Ascending aorta (tissue), 2 donors: ENCODE measurements around the gene SLITRK3. TPM values are rescaled to one million over a fixed set of nuclear protein-coding genes. Genes with fewer than 3 reads are reported as not detected.

Experiments used
- DNase-seq, 2 donors: peaks; one replicate each; pipeline ENCODE4 v3.0.0-alpha.2; 2019; ENCODE audit warnings: low spot score in 2 of 2
- H3K27ac ChIP-seq, 2 donors: fragments of 200-600 bp; sonication (generic); one replicate each; pipeline ENCODE4 v1.5.1; 2016 to 2017; ENCODE audit warnings: mild to moderate bottlenecking in 1 of 2
- H3K27me3 ChIP-seq: fragments of 200-600 bp; sonication (generic); one replicate; pipeline ENCODE4 v1.5.1; 2017
- H3K36me3 ChIP-seq, 2 donors: fragments of 200-600 bp; sonication (generic); one replicate each; pipeline ENCODE4 v1.5.1; 2016
- H3K4me1 ChIP-seq, 2 donors: fragments of 200-600 bp; sonication (generic); one replicate each; pipeline ENCODE4 v1.5.1; 2016 to 2017; ENCODE audit warnings: mild to moderate bottlenecking in 1 of 2
- H3K4me3 ChIP-seq, 2 donors: fragments of 200-600 bp; sonication (generic); one replicate each; pipeline ENCODE4 v1.5.1; 2016 to 2017; ENCODE audit warnings: mild to moderate bottlenecking in 1 of 2
- H3K9me3 ChIP-seq, 2 donors: fragments of 200-600 bp; sonication (generic); one replicate each; pipeline ENCODE4 v1.5.1; 2016
- CTCF ChIP-seq, 3 experiments: fragments of 200-600 bp in 2 of 3; fragments of 450-650 bp in 1 of 3; sonication (generic) in 2 of 3; IDR thresholded peaks; one replicate each; pipeline ENCODE4 v1.5.1; 2016 to 2019; ENCODE audit warnings: antibody characterized with exemption in 3 of 3, mild to moderate bottlenecking in 1 of 3, moderate library complexity in 1 of 3
- intact Hi-C: fragments of 100-400 bp; cut with DNase I; formaldehyde crosslinking; loops from one replicate; pipeline ENCODE4 v1.15.1; 2023
- total RNA-seq: library from RNA; depleted of rRNA; stranded (reverse); fragments of >200 nt; gene quantifications from one replicate; pipeline ENCODE4 v1.1.0, GENCODE V29; 2016

Gene SLITRK3
- total RNA-seq, 1 donor from 2014 or later, result not detected

- Histone ChIP-seq H3K27ac (no peak overlapping the region), H3K36me3 (no peaks in the 10 kb centered on the region), H3K9me3 (no peaks in the 10 kb centered on the region), H3K4me1 (no peaks in the 10 kb centered on the region), H3K27me3 (no peaks in the 10 kb centered on the region), H3K4me3 (no peak overlapping the region)
- no peak for TF ChIP-seq CTCF (IDR thresholded peaks at IDR 0.05)
- DNase-seq, result no peak
- intact Hi-C loops, result no loop called here
Measured at GRCh38 chr3:165162883-165163282, 33.3 kb downstream of the SLITRK3 start.

- Histone ChIP-seq H3K27ac (no peak overlapping the region), H3K36me3 (no peaks in the 10 kb centered on the region), H3K4me1 (no peaks in the 10 kb centered on the region), H3K9me3 (no peaks in the 10 kb centered on the region), H3K4me3 (no peak overlapping the region), H3K27me3 (no peaks in the 10 kb centered on the region)
- no peak for DNase-seq
- intact Hi-C loops, result no loop called here
- TF ChIP-seq CTCF (IDR thresholded peaks at IDR 0.05), result no peak
Measured at GRCh38 chr3:165159760-165160421, 36.3 kb downstream of the SLITRK3 start.

- no peaks in the 10 kb centered on the region for H3K4me1 ChIP-seq
- no peak overlapping the region for H3K4me3 ChIP-seq
- H3K27ac ChIP-seq, result no peak overlapping the region
- intact Hi-C loops, result no loop called here
- no peaks in the 10 kb centered on the region for H3K9me3 ChIP-seq
- no peaks in the 10 kb centered on the region for H3K27me3 ChIP-seq
- TF ChIP-seq CTCF (IDR thresholded peaks at IDR 0.05), result no peak
- no peak for DNase-seq
- no peaks in the 10 kb centered on the region for H3K36me3 ChIP-seq
Measured at GRCh38 chr3:165158011-165158410, 38.2 kb downstream of the SLITRK3 start.

GRCh38 chr3:165156757-165157420 lies 39.3 kb downstream of the SLITRK3 start:
- Histone ChIP-seq H3K27me3 (no peaks in the 10 kb centered on the region), H3K4me3 (no peak overlapping the region), H3K4me1 (no peaks in the 10 kb centered on the region), H3K36me3 (no peaks in the 10 kb centered on the region), H3K27ac (no peak overlapping the region), H3K9me3 (no peaks in the 10 kb centered on the region)
- TF ChIP-seq CTCF (IDR thresholded peaks at IDR 0.05), result no peak
- intact Hi-C loops, result no loop called here
- DNase-seq, result no peak

GRCh38 chr3:165148876-165149441 lies 47.2 kb downstream of the SLITRK3 start:
- H3K36me3 ChIP-seq, result no peaks in the 10 kb centered on the region
- no peaks in the 10 kb centered on the region for H3K27me3 ChIP-seq
- no peak overlapping the region for H3K27ac ChIP-seq
- no peak overlapping the region for H3K4me3 ChIP-seq
- intact Hi-C loops, result no loop called here
- no peak for DNase-seq
- no peaks in the 10 kb centered on the region for H3K9me3 ChIP-seq
- TF ChIP-seq CTCF (IDR thresholded peaks at IDR 0.05), result no peak
- no peaks in the 10 kb centered on the region for H3K4me1 ChIP-seq
